ENCODE data around the gene ANTXR1.

Gene ANTXR1

GRCh38 chr2:69096326-69097095, 83.5 kb downstream of the ANTXR1 start:
- Mint-ChIP-seq H3K27me3 (peaks cover 0 to 4% of the 10 kb centered on the region in 2 donors), H3K27ac (no peak overlapping the region), H3K36me3 (no peaks in the 10 kb centered on the region), H3K4me1 (no peaks in the 10 kb centered on the region), H3K4me3 (no peak overlapping the region), H3K9me3 (no peaks in the 10 kb centered on the region)
- ATAC-seq (replicated peaks): no peak
- no peak for DNase-seq

DNA sequence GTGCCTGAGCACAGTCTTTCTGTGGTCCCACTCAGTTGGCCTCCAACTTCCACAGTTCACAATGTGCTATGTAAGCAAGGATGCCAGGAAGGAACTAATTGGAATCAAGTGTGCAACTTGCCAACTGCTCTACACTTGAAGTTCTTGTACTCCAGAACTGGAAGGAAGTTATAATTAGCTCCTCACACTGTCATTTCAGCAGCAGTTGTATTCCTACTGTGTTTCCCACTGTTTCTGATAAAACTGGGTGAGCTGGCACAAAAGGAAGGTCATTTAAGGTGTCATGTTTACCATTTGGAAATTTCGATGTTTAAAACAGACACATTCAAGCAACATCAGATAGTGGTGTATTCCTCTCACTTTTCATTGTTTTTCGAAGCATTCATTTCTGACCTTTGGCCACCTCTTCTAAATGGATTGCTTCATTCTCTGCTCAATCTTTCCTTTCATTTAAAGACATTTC, 84.2 kb downstream of the ANTXR1 start:
- no peaks in the 10 kb centered on the region for H3K36me3 Mint-ChIP-seq
- H3K9me3 Mint-ChIP-seq: no peaks in the 10 kb centered on the region
- H3K27me3 Mint-ChIP-seq: peaks cover 0 to 5% of the 10 kb centered on the region in 2 donors
- DNase-seq (no peak), ATAC-seq (replicated peaks) (no peak)
- H3K4me3 Mint-ChIP-seq: no peak overlapping the region
- H3K4me1 Mint-ChIP-seq: no peaks in the 10 kb centered on the region
- no peak overlapping the region for H3K27ac Mint-ChIP-seq

- peaks cover 0 to 7% of the 10 kb centered on the region in 2 donors for H3K27me3 Mint-ChIP-seq
- no peaks in the 10 kb centered on the region for H3K9me3 Mint-ChIP-seq
- no peak overlapping the region for H3K27ac Mint-ChIP-seq
- ATAC-seq (replicated peaks) (no peak), DNase-seq (no peak)
- H3K4me3 Mint-ChIP-seq: no peak overlapping the region
- no peaks in the 10 kb centered on the region for H3K36me3 Mint-ChIP-seq
- no peaks in the 10 kb centered on the region for H3K4me1 Mint-ChIP-seq
Measured at GRCh38 chr2:69097891-69098655, 85.1 kb downstream of the ANTXR1 start.

DNA sequence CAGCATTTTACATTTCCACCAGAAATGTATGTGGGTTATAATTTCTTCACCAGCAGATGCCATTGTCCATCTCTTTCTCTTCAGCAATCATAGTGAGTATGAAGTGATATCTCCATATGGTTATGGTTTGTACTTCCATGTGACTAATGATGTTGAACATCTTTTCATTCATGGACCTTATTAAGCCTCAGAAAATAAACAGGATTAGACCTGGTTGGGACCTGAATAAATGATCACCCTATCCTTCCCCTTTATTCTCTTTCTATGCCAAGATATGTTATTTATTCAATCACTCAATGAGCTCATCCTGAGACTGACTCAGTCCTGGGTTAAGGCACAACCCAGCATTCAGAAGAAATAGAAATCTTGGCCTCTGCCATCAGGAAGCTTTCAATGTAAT, 86.6 kb downstream of the ANTXR1 start:
- H3K27ac Mint-ChIP-seq: no peak overlapping the region
- ATAC-seq (replicated peaks): no peak

GRCh38 chr2:69100220-69100723, 87.3 kb downstream of the ANTXR1 start:
- Mint-ChIP-seq H3K27me3 (peaks cover 0 to 4% of the 10 kb centered on the region in 2 donors), H3K9me3 (no peaks in the 10 kb centered on the region), H3K4me3 (no peak overlapping the region), H3K4me1 (no peaks in the 10 kb centered on the region), H3K27ac (no peak overlapping the region), H3K36me3 (no peaks in the 10 kb centered on the region)
- no peak for ATAC-seq (replicated peaks)
- DNase-seq: no peak

More for the DNA sequence above, 86.6 kb downstream of the ANTXR1 start:
- Mint-ChIP-seq H3K9me3 (no peaks in the 10 kb centered on the region), H3K4me1 (no peaks in the 10 kb centered on the region), H3K4me3 (no peak overlapping the region), H3K27me3 (peaks cover 0 to 7% of the 10 kb centered on the region in 2 donors), H3K36me3 (no peaks in the 10 kb centered on the region)
- no peak for DNase-seq

DNA sequence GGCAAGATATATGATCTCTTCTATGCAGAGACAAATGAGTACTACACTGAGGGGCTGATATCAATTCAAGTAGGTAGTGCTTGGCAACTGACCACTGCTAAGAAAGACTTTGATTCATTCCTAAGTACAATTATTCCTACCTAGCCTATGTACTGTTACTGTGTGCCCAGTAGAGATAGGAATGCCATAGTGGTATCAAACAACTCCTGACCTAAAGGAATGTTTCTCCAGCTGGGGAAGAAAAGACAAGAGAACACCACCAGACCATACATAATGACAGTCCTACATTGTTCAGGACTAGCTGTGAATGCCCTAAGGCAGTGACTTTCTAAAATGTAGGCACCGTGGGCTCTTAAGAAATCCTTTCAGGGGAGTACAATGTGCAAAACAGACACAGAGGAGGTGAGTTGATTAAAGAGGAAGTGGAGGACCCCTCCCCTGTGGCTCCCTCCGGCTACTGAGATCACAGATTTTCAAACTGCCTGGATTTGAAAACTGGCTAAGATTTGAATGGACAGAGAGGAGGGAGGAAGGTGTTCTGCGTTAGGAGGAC, 89.1 kb downstream of the ANTXR1 start:
- Mint-ChIP-seq H3K27ac (no peak overlapping the region), H3K4me1 (no peaks in the 10 kb centered on the region), H3K27me3 (peaks cover 0 to 8% of the 10 kb centered on the region in 2 donors), H3K9me3 (no peaks in the 10 kb centered on the region), H3K4me3 (no peak overlapping the region), H3K36me3 (no peaks in the 10 kb centered on the region)
- ATAC-seq (replicated peaks) (no peak), DNase-seq (no peak)

GRCh38 chr2:69103419-69103818, 90.4 kb downstream of the ANTXR1 start:
- DNase-seq (no peak), ATAC-seq (replicated peaks) (no peak)
- Mint-ChIP-seq H3K4me3 (no peak overlapping the region), H3K9me3 (no peaks in the 10 kb centered on the region), H3K36me3 (no peaks in the 10 kb centered on the region), H3K27me3 (peaks cover under 1 to 8% of the 10 kb centered on the region in 2 donors), H3K27ac (no peak overlapping the region), H3K4me1 (no peaks in the 10 kb centered on the region)

- peaks cover 4 to 8% of the 10 kb centered on the region in 2 donors for H3K27me3 Mint-ChIP-seq
- H3K27ac Mint-ChIP-seq: no peak overlapping the region
- no peaks in the 10 kb centered on the region for H3K9me3 Mint-ChIP-seq
- no peaks in the 10 kb centered on the region for H3K36me3 Mint-ChIP-seq
- DNase-seq (no peak), ATAC-seq (replicated peaks) (no peak)
- no peak overlapping the region for H3K4me3 Mint-ChIP-seq
- no peaks in the 10 kb centered on the region for H3K4me1 Mint-ChIP-seq
Measured at GRCh38 chr2:69104261-69104660, 91.3 kb downstream of the ANTXR1 start.

DNA sequence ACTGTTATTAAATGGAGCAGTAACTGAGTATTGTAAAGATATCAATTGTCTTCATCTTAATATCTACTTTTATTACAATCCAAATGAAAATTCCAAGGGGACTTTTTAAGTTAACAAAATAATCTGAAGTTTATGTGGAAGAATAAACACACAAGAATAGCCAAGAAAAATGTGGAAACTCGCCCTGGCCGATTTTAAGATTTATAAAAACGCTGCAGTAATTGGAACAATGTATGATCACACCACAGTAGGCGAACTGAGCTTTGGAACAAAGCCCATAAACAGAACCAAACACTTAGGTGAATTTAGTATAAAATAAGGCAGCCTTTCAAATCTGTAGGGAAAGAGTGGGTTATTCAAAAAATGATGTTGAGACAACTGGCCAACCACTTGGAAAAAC, 96.3 kb downstream of the ANTXR1 start:
- no peak overlapping the region for H3K4me3 Mint-ChIP-seq
- H3K27me3 Mint-ChIP-seq: peaks cover 4 to 5% of the 10 kb centered on the region in 2 donors
- no peaks in the 10 kb centered on the region for H3K4me1 Mint-ChIP-seq
- H3K9me3 Mint-ChIP-seq: no peaks in the 10 kb centered on the region
- H3K36me3 Mint-ChIP-seq: no peaks in the 10 kb centered on the region
- DNase-seq (no peak), ATAC-seq (replicated peaks) (no peak)
- no peak overlapping the region for H3K27ac Mint-ChIP-seq

GRCh38 chr2:69111076-69111475, 98.1 kb downstream of the ANTXR1 start:
- ATAC-seq (replicated peaks): no peak
- no peaks in the 10 kb centered on the region for H3K4me1 Mint-ChIP-seq
- H3K27ac Mint-ChIP-seq: no peak overlapping the region
- no peak overlapping the region for H3K4me3 Mint-ChIP-seq
- peaks cover 4 to 5% of the 10 kb centered on the region in 2 donors for H3K27me3 Mint-ChIP-seq
- H3K9me3 Mint-ChIP-seq: no peaks in the 10 kb centered on the region
- no peaks in the 10 kb centered on the region for H3K36me3 Mint-ChIP-seq
- DNase-seq: no peak

- Mint-ChIP-seq H3K27me3 (peaks cover 0 to 2% of the 10 kb centered on the region in 2 donors), H3K27ac (no peak overlapping the region), H3K9me3 (no peaks in the 10 kb centered on the region), H3K36me3 (no peaks in the 10 kb centered on the region), H3K4me3 (no peak overlapping the region), H3K4me1 (no peaks in the 10 kb centered on the region)
- ATAC-seq (replicated peaks) (no peak), DNase-seq (no peak)
Measured at GRCh38 chr2:69113627-69114026, 100.6 kb downstream of the ANTXR1 start.

DNA sequence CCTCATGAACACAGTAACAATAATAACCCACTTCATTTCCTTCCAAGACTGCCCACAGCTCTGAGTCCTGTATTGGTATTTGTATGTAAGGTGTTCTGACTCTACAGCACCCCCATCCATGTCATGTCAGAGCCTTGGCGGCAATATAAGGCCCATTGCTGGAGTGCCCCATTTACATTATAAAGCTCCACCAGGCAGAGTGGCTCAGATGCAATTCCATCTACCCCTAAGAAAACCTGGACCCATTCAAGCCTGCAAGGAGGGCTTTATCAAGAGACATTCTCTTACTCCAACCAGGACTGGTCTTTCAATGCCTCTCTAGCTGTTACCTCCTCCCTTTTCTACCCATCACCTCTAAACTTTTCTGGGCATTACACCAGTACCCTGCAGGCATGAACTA, 101.6 kb downstream of the ANTXR1 start:
- H3K27me3 Mint-ChIP-seq: no peaks in the 10 kb centered on the region
- H3K4me1 Mint-ChIP-seq: no peaks in the 10 kb centered on the region
- no peak overlapping the region for H3K4me3 Mint-ChIP-seq

GRCh38 chr2:69116438-69116837, 103.5 kb downstream of the ANTXR1 start:
- Mint-ChIP-seq H3K27ac (no peak overlapping the region), H3K9me3 (no peaks in the 10 kb centered on the region), H3K36me3 (no peaks in the 10 kb centered on the region), H3K4me3 (no peak overlapping the region), H3K4me1 (no peaks in the 10 kb centered on the region), H3K27me3 (no peaks in the 10 kb centered on the region)
- no peak for ATAC-seq (replicated peaks)
- DNase-seq: no peak

More for the DNA sequence above, 101.6 kb downstream of the ANTXR1 start:
- ATAC-seq (replicated peaks) (no peak), DNase-seq (no peak)
- Mint-ChIP-seq H3K9me3 (no peaks in the 10 kb centered on the region), H3K36me3 (no peaks in the 10 kb centered on the region), H3K27ac (no peak overlapping the region)

DNA sequence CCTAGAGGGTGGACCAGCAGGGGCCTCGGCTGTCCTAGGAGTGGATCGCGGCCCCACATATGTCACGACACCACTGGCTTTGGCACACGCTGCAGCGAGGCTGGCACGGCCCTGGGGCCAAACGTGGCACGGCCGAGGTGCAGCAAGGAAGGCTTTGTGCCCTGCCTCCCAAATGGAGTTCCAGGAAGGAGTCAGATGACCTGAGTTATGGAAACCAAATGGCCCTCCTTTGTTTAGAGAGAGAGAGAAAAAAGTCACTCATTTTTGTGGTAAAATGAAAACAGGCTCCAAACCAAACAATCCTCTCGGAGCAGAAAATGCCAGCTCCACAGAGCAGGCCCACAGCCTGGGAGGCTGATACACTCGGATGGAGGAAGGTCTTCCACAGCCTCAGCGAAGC, 105.6 kb downstream of the ANTXR1 start:
- H3K4me1 Mint-ChIP-seq: no peaks in the 10 kb centered on the region
- no peaks in the 10 kb centered on the region for H3K9me3 Mint-ChIP-seq
- no peaks in the 10 kb centered on the region for H3K36me3 Mint-ChIP-seq
- H3K27me3 Mint-ChIP-seq: peaks cover 0 to 4% of the 10 kb centered on the region in 2 donors
- no peak for ATAC-seq (replicated peaks)
- H3K27ac Mint-ChIP-seq: no peak overlapping the region
- DNase-seq: no peak
- H3K4me3 Mint-ChIP-seq: no peak overlapping the region
